GM19035 (cell line): ENCODE data around the gene TFF3.

Source experiments
- ATAC-seq: cut with Tn5 transposase; IDR thresholded peaks from one replicate; pipeline ENCODE4 v1.9.1; 2021; ENCODE audit not compliant: unreplicated experiment

TFF3 gene, protein sequence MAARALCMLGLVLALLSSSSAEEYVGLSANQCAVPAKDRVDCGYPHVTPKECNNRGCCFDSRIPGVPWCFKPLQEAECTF

DNA sequence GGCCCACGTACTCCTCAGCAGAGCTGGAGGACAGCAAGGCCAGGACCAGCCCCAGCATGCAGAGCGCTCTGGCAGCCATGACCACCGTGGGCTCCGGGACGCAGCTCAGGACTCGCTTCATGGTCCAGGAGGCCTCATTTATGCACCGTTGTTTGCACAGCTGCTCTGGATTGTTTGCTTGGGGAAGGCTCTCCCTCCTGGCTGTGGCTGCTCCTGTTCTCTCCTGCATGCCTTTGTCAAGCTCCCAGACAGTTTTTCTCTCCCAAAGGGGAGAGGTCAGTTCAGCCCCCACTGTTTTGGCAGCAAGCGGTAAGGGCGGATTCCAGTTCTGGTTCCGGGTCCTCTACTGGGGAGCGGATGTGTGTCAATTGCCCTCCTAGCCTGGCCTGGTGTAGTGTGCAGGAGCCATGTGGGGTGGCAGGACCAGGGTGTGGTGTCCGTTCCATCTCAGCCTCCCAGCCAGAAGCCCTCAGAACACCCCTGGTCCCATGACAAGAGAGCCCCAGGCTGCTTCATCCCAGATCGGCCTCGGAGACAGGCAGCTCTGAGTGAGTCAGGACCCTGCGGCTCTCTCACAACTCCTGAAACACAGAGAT is at the start of gene TFF3:
TSS of gene TFF3 (minus strand) at position 114 of the 596 bp plus-strand sequence. CDS start at position 79, 35 bp downstream.
- no peak for ATAC-seq

DNA sequence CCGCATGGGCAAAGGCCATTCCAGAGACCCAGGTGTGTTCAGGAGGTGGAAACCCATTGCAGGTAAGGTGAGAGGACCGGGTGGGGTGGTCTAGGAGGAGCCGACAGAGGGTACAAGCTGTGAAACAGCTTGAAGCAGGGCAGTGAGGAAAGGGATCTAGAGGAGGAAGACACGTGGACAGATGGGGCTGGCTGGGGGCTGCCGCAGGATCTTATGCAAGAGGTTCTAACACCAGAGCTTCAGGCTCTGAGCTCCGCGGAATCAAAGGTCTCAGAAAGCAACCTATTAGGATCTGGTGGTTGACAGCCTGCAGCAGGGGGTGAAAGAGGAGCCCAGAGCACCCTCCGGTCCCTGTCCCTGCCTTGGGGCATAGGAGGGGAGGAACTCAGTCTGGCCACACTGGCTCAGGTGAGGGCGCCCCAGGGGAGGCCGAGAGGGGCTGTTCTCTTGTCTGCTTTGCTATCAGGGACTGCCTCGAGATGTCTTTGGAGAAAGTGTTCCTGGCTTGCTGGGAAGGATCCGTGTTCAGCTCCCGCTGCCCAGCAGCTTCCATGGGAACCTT is 49.2 kb upstream of the TFF3 start:
- ATAC-seq: no peak

GRCh38 chr21:42363312-42363711 is 48.1 kb upstream of the TFF3 start:
- no peak for ATAC-seq

DNA sequence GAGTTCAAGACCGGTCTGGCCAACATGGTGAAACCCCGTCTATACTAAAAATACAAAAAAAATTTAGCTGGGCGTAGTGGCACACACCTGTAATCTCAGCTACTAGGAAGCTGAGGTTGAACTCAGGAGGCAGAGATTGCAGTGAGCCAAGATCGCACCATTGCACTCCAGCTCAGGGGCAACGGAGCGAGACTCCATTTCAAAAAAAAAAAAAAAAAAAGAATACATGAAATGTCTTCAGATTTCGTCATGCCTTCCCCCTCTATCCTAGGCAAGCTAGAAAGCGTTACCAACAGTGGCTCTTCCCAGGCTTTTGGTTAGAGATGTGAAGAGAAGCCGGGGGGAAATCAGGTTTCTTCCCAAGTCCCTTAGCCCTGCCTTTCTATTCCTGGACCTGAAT is 47.5 kb upstream of the TFF3 start:
- ATAC-seq: no peak

GRCh38 chr21:42362198-42362597 is 47.0 kb upstream of the TFF3 start:
- ATAC-seq: no peak

- ATAC-seq: no peak
Measured at GRCh38 chr21:42361286-42361685, 46.1 kb upstream of the TFF3 start.

- ATAC-seq: no peak
Measured at GRCh38 chr21:42360317-42360716, 45.1 kb upstream of the TFF3 start.

DNA sequence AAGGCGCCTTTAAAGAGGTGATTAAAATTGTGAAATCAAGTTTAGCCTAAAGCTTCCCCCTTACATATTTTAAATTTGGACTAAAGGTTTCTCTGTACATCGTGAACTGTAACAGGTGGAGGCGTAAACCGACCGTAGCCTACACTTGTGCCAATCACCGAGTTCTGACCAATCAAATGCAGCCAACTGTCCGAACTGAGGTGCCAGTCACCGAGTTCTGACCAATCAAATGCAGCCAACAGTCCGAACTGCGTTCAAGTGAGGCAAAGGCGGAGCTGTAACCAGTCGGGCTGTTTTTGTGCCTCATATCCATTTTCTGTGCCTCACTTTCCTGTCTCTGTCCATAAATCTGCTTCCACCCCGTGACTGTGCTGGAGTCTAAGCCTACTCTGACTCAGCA is 43.7 kb upstream of the TFF3 start:
- ATAC-seq: no peak

DNA sequence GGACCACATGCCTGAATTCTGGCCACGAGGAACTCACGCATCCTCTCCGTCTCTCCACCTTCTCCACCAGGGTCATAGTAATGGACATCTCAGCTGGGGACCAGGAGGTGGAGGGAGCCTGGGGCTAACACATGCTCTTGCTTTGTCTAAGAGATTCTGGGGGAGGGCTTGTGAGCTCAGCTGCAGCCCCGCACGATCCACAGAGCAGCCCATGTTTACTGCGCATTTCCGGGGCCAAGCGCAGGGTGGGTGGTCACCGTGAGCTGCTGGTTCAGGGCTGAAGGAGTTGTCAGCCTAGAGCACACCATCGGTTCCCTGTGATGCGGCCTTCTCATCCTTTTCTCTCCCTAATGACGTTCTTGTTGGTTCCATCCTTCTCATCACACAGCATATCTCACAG is 43.1 kb upstream of the TFF3 start:
- no peak for ATAC-seq

DNA sequence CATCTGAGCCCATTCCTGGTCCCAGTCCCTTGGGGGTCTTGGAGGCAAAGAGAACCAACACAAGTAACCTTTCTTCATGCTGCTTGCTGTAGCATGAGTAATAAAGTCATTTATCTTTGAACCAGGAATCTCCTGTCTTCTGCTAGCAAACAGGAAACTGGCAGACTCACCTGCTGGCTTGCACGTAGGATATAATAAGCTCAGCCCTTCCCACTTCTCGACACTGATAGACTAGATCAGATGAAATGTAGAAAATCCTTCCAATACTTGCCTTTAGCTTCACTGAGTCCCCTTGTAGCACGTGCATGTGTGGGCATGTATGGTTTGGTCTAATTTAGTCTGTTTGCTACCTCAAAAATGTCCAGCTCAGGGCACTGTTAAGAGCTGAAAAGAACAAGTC is 42.1 kb upstream of the TFF3 start:
- no peak for ATAC-seq

DNA sequence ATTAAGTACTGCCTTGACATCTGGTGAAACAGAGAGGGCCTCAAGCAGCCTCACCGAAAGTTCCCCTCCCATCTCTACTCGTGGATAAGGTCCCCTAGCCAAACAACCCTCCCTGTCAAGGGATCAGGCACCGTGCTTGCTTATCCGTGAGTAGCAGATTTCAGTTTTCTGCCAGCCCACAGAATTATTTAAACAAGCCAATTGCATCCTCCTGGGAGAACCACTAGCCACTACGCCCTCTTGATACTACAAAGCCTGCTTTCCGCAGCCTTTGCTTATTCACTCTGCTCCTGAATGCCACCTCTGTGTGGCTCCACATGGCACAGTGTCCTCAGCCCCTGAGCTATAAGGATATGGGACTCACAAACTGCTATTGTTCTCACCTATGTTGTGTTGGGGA is 41.4 kb upstream of the TFF3 start:
- no peak for ATAC-seq

GRCh38 chr21:42356046-42356445 is 40.8 kb upstream of the TFF3 start:
- no peak for ATAC-seq

GRCh38 chr21:42353623-42354022 is 38.4 kb upstream of the TFF3 start:
- ATAC-seq: no peak

DNA sequence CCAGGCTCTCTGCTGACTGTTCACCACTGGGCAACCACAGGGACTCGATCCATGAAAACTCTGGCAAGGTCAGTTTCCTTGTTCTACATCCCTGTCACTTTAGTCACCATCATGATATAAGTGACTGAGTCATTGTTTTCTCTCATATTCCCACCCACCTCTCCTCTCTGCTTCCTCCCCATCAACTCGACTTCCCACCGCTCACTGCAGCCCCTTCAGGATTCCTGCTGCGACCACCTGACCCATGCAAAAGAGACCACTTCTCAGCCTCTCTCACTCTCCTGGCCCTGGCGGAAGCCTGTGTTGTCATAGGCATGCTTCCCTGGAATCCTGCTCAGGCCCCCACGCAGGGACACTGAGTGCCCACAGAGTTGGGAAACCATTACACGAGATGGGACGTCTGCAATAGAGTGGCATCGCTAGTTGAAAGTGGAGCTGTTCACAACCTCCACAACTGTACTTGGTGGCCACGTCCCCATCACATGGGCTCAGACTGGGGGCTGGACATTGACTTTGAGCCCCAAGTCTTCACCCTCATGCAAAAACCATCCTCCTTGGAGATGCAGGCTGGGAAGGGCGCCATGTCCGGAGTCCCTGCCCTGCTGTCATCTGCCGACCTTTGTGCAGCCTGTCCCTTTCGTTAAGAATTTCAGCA is 37.4 kb upstream of the TFF3 start:
- ATAC-seq: no peak

DNA sequence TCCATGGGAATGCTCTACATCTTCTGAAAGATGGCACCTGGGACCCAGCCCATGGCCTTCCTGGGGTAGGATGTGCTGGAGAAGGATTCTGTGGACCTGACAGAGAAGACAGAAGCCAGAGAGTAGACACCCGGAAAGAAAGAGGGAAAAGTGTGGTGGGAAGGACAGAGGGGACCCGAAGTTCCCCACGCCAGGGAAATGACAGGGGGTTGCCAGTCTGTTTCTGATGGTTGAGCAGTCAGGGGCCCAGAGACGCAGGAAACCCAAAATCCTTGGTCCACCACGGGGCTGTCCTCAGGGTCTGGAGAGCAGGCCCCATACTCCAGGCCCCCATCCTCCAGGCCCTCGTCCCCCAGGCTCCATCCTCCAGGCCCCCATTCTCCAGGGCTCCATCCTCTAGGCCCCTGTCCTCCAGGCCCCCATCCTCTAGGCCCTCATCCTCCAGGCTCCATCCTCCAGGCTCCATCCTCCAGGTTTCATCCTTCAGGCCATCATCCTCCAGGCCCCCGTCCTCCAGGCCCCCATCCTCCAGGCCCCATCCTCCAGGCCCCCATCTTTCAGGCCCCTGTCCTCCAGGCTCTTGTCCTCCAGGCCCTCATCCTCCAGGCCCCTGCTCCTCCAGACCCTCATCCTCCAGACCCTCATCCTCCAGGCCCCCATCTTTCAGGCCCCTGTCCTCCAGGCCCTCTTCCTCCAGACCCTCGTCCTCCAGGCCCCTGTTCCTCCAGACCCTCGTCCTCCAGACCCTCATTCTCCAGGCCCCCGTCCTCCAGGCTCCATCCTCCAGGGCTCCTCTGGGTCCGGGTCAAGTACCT is 36.6 kb upstream of the TFF3 start:
- ATAC-seq: no peak

- ATAC-seq: no peak
Measured at GRCh38 chr21:42350927-42351426, 35.8 kb upstream of the TFF3 start, which contains the start of gene TFF2. TSS of gene TFF2 (minus strand) at chr21:42350994. CDS start at chr21:42350957, 37 bp downstream.

GRCh38 chr21:42350318-42350910 is 35.2 kb upstream of the TFF3 start:
- ATAC-seq: no peak

- ATAC-seq: no peak
Measured at GRCh38 chr21:42349420-42350317, 34.5 kb upstream of the TFF3 start.

- ATAC-seq: no peak
Measured at GRCh38 chr21:42348762-42349161, 33.6 kb upstream of the TFF3 start.
